Karpas-422 (cell line): Measurements from ENCODE around the gene CAPN5. TPM values are rescaled to one million over a fixed set of nuclear protein-coding genes. Genes with fewer than 3 reads are reported as not detected.

Experiments used
- DNase-seq: peaks from one replicate; pipeline ENCODE4 v3.0.0-alpha.2; 2015
- H2AFZ ChIP-seq: fragments of 200-600 bp; sonication (generic); 2 replicates; pipeline ENCODE4 v1.6.1; 2014; ENCODE audit warnings: antibody characterized with exemption, low read length, mixed read lengths
- H3K27ac ChIP-seq: fragments of 200-600 bp; sonication (generic); 2 replicates; pipeline ENCODE4 v1.5.1; 2014; ENCODE audit warnings: mild to moderate bottlenecking, low read length, moderate library complexity
- H3K27me3 ChIP-seq: fragments of 200-600 bp; sonication (generic); 2 replicates; pipeline ENCODE4 v1.6.1; 2014; ENCODE audit warnings: low read length, mixed read lengths
- H3K36me3 ChIP-seq: fragments of 200-600 bp; sonication (generic); 2 replicates; pipeline ENCODE4 v1.6.1; 2014; ENCODE audit warnings: low read length, mixed read lengths; ENCODE audit not compliant: insufficient read depth
- H3K4me1 ChIP-seq: fragments of 200-600 bp; sonication (generic); 2 replicates; pipeline ENCODE4 v1.6.1; 2014; ENCODE audit warnings: mild to moderate bottlenecking, low read length, mixed read lengths
- H3K4me2 ChIP-seq: fragments of 200-600 bp; sonication (generic); 2 replicates; pipeline ENCODE4 v1.6.1; 2014; ENCODE audit warnings: low read length, low read depth, mild to moderate bottlenecking; ENCODE audit not compliant: poor library complexity, severe bottlenecking
- H3K4me3 ChIP-seq: fragments of 200-600 bp; sonication (generic); 2 replicates; pipeline ENCODE4 v1.5.1; 2014; ENCODE audit warnings: mild to moderate bottlenecking, antibody characterized with exemption, low read length, mixed read lengths
- H3K79me2 ChIP-seq: fragments of 200-600 bp; sonication (generic); 2 replicates; pipeline ENCODE4 v1.6.1; 2014; ENCODE audit warnings: mild to moderate bottlenecking, low read length, mixed read lengths
- H3K9ac ChIP-seq: fragments of 200-600 bp; sonication (generic); 2 replicates; pipeline ENCODE4 v1.6.0; 2014; ENCODE audit warnings: low read length
- H3K9me2 ChIP-seq: fragments of 200-600 bp; sonication (generic), shearing (Covaris generic); replicated peaks from 2 replicates; pipeline ENCODE4 v1.6.0; 2014; ENCODE audit warnings: mild to moderate bottlenecking, low read length, moderate library complexity; ENCODE audit not compliant: insufficient read depth
- H3K9me3 ChIP-seq: fragments of 300-700, 200-600 bp; sonication (generic); 2 replicates; pipeline ENCODE4 v1.6.1; 2014; ENCODE audit warnings: low read length, mixed read lengths
- H4K20me1 ChIP-seq: fragments of 200-600 bp; sonication (generic); 2 replicates; pipeline ENCODE4 v1.6.1; 2014; ENCODE audit warnings: mild to moderate bottlenecking, antibody characterized with exemption, low read length, low read depth; ENCODE audit not compliant: insufficient read depth
- total RNA-seq: library from RNA; depleted of rRNA; stranded (reverse); fragments of >200 nt; shearing (Covaris generic); gene quantifications from 2 replicates; pipeline ENCODE4 v1.2.3, GENCODE V29; 2014; ENCODE audit warnings: low replicate concordance; rRNA removed

CAPN5 gene
- total RNA-seq, 1 experiment from 2014 or later = 0.07 TPM

- no peaks in the 10 kb centered on the region for H3K27me3 ChIP-seq
- H3K9me2 ChIP-seq = no peaks in the 10 kb centered on the region
- H3K9me3 ChIP-seq = no peaks in the 10 kb centered on the region
- H3K9ac ChIP-seq = peak overlapping the region; percentile 30; the same call in 1 of the 2 replicates
- H3K79me2 ChIP-seq = no peaks in the 10 kb centered on the region
- H3K4me1 ChIP-seq = peaks cover 14% of the 10 kb centered on the region
- H4K20me1 ChIP-seq = no peaks in the 10 kb centered on the region; the same call in 1 of the 2 replicates
- no peak overlapping the region for H3K4me2 ChIP-seq
- H3K4me3 ChIP-seq = no peak overlapping the region
- no peaks in the 10 kb centered on the region for H3K36me3 ChIP-seq
- DNase-seq = no peak
- no peak overlapping the region for H2AFZ ChIP-seq
- no peak overlapping the region for H3K27ac ChIP-seq
These were observed 108.5 kb downstream of the CAPN5 start for GRCh38 chr11:77175021-77175842.

Other genes starting within 250 kb of the CAPN5 start
- gene ACER3, start 206.1 kb upstream of the CAPN5 start, total RNA-seq = 2.9 and 10.7 TPM in 2 replicates
- gene B3GNT6, start 32.6 kb upstream of the CAPN5 start, total RNA-seq = not detected in 2 replicates
- not detected in 2 replicates for gene OMP, start 35.9 kb downstream of the CAPN5 start, total RNA-seq
- gene MYO7A, start 61.3 kb downstream of the CAPN5 start, total RNA-seq = not detected in 2 replicates
- not detected in 2 replicates for gene GDPD4, start 234.7 kb downstream of the CAPN5 start, total RNA-seq